GM19023 (cell line): Measurements from ENCODE around the gene PRAMEF13.
"Not testable (repeated sequence)": the region's sequence is repeated elsewhere in the genome, so short reads cannot be mapped to it uniquely, and the experiment has no call there.

ENCODE experiments used
- ATAC-seq: cut with Tn5 transposase; IDR thresholded peaks from one replicate; pipeline ENCODE4 v1.9.1; 2021; ENCODE audit warnings: mild to moderate bottlenecking, moderate library complexity; ENCODE audit not compliant: unreplicated experiment

The PRAMEF13 gene, protein sequence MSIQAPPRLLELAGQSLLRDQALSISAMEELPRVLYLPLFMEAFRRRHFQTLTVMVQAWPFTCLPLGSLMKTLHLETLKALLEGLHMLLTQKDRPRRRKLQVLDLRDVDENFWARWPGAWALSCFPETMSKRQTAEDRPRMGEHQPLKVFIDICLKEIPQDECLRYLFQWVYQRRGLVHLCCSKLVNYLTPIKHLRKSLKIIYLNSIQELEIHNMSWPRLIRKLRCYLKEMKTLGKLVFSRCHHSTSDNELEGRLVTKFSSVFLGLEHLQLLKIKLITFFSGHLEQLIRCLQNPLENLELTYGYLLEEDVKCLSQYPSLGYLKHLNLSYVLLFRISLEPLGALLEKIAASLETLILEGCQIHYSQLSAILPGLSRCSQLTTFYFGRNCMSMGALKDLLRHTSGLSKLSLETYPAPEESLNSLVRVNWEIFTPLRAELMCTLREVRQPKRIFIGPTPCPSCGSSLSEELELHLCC

DNA sequence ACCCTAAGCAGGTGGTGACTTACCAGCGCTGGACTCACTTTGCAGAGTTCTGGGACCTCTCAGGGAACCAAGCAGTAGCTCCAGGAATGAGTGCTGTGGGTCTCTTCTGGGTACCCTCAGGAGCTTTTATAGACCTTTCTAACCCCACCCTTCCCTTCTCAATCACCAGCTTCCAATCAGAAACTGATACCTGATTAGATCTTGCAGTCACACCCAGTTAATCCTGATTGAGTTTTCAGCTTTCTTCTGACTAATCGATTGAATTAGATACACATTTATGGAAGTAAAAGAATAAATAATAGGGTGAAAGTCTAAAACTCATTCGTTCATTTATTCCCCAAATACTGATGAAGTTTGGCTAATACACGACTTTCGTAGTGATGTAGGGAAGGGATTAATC lies at the start of gene PRAMEF13:
TSS of gene PRAMEF13 (minus strand) at position 101 of the 400 bp plus-strand sequence. CDS start 1,820 bp downstream, outside the sequence.
- ATAC-seq = not testable (repeated sequence)

DNA sequence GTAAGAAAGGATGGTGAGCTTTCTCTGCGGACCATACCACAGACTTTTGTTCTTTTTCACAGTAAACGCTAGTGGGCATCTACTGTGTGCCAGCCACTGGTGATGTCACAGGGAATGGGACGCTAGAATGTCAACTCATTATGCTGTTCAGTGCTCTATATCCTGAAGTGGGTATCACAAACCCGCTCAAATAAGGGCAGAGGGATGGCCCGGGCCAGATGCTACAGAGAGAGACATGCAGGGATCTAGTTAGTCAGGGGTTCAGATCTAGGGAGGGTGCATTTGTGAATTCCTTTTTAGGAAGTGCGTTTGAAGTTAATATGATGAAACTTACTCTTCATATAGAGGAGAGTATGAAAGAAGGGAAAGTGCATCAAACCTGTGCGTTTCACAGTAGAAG lies 45.9 kb upstream of the PRAMEF13 start:
- ATAC-seq = not testable (repeated sequence)

GRCh38 chr1:13246554-13246871 lies 45.3 kb upstream of the PRAMEF13 start:
- ATAC-seq = not testable (repeated sequence)

GRCh38 chr1:13245841-13246553 lies 44.8 kb upstream of the PRAMEF13 start:
- ATAC-seq = not testable (repeated sequence)

GRCh38 chr1:13243536-13244263 lies 42.5 kb upstream of the PRAMEF13 start:
- not testable (repeated sequence) for ATAC-seq

- ATAC-seq = not testable (repeated sequence)
Observed at GRCh38 chr1:13239633-13240032, 38.4 kb upstream of the PRAMEF13 start.

DNA sequence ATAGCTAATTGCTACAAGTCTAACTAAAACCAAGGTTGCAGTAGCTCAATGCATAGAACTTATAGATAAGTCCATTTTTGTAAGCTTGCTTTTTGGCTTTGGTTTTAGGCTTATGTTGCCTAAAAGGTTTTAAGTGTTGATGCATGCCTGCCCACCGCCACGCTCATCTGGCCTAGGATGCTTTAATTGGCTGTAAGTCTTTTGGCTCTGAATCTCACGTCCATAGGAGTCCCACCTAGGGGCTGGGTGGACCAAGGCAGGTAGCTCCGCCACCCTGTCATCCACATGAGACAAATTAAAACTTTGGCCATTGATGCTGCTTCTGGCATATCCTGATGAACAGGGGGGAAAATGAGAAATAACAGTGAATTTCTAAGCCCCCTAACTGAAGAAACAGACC lies 36.4 kb upstream of the PRAMEF13 start:
- ATAC-seq = not testable (repeated sequence)

DNA sequence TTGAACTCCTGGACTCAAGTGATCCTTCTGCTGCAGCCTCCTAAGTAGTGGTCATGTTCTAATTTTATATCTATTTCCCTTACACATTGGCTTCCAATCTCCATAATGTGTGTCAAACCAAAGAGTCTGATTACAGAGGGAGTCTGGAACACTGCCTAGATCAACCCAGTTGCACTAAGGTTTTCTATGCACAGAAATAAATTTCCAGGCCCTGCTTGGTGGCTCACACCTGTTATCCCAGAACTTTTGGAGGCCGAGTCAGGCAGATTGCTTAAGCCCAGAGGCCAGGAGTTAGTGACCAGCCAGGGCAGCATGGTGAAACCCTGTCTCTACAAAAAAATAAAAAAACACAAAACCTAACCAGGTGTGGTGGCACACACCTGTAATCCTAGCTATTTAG lies 32.8 kb upstream of the PRAMEF13 start:
- ATAC-seq = not testable (repeated sequence)

- ATAC-seq = not testable (repeated sequence)
Observed at GRCh38 chr1:13232056-13232455, 30.8 kb upstream of the PRAMEF13 start.

- ATAC-seq = not testable (repeated sequence)
Observed at GRCh38 chr1:13231061-13231750, 30.0 kb upstream of the PRAMEF13 start.

DNA sequence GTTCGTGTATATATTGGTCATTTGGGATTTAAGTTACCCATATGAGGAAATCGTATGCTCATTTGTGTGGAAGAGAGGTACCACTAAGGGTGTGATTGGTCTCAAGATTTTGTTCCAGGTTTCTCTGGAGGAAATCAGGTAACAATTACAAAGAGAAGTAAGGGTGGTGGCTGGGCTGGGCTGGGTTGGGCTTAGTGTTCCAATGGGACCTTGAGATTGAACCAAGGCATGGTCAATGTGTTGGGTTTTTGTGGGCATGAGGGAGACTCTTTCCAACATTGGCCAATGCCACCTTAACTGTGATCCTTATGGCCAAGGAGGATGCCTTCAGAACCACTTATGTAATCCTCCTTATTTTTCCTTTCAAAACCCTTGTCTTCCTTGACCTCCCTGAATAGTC lies 29.4 kb upstream of the PRAMEF13 start:
- not testable (repeated sequence) for ATAC-seq

- ATAC-seq = not testable (repeated sequence)
Observed at GRCh38 chr1:13230096-13230495, 28.9 kb upstream of the PRAMEF13 start.

- ATAC-seq = no peak
Observed at GRCh38 chr1:13228343-13228781, 27.2 kb upstream of the PRAMEF13 start.

DNA sequence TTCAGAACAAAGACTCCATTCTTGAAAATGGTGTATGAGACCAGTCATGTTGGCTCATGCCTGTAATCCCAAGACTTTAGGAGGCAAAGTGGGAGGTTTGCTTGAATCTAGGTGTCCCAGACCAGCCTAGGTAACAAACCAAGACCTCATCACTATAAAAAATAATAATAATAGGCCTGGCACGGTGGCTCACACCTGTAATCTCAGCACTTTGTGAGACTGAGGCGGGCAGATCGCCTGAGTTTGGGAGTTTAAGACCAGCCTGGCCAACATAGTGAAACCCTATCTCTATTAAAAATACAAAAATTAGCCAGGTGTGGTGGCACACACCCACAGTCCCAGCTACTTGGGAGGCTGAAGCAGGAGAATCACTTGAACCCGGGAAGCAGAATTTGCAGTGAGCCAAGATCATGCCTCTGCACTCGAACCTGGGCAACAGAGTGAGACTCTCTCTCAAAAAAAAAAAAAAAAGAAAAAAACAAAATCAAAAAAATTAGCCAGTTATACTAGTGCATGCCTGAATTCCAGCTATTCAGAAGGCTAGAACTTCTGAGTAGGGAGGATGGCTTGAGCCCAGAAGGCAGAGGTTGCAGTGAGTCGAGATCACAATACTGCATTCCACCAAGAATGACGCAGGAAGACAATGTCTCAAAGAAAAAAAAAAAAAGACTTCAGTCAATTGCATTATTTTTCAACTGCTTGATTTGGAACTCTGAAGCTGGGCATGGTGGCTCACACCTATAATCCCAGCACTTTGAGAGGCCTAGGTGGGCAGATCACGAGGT lies 26.3 kb upstream of the PRAMEF13 start:
- ATAC-seq = not testable (repeated sequence)

DNA sequence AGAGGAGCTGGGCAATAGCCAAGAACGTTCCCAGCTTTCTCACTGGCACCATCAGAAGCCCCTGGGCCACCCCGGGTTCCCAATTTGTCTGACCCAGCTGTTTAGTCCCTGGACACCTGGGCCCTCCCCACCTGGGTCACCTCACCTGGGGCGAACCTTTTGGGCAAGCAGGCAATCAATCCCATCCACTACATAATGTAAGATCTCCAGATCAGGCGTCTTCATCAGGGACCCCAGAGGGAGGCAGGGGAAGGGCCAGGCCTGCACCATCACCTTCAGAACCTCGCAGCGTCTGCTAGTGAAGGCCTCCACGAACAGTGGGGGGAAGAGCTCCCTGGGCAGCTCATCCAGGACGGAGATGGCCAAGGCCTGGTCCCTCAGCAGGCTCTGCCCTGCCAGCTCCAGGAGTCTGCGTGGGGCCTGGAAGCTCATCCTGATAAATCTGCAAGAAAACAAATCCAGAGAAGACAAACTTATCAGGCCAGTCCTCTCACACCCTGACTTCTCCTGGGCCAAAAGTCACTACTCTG lies 24.5 kb upstream of the PRAMEF13 start, which contains the start of gene PRAMEF18:
TSS of gene PRAMEF18 (minus strand) at position 480 of the 530 bp plus-strand sequence. CDS start at position 432, 48 bp downstream.
- not testable (repeated sequence) for ATAC-seq

- ATAC-seq = no peak
Observed at GRCh38 chr1:13224480-13225060, 23.4 kb upstream of the PRAMEF13 start.

- ATAC-seq = not testable (repeated sequence)
Observed at GRCh38 chr1:13222788-13223187, 21.6 kb upstream of the PRAMEF13 start.

DNA sequence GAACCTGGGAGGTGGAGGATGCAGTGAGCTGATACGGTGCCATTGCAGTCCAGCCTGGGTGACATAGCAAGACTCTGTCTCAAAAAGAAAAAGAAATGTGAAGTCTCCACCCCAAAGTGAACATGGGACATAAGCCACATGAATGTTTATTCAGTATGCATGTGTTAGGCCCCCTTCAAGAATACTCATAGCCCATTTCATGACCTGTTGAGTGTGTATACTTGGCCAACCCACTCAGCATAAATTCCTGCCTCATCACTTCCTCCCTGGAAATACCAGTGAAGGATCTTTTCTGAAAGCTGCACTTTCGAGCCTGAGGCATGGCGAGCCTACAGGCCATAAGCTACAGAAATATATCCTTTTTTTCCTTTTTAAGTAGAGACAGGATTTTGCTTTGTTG lies 18.0 kb upstream of the PRAMEF13 start:
- not testable (repeated sequence) for ATAC-seq

- not testable (repeated sequence) for ATAC-seq
Observed at GRCh38 chr1:13216619-13217018, 15.4 kb upstream of the PRAMEF13 start.
